Astrocyte (in vitro differentiated cells and primary cell): ENCODE measurements around the gene OBP2B.

Experiments used
- CTCF ChIP-seq: IDR thresholded peaks from 2 replicates; pipeline ENCODE4 v1.5.1; 2011; ENCODE audit warnings: low read depth, mild to moderate bottlenecking, inconsistent platforms, low read length, moderate library complexity; ENCODE audit not compliant: insufficient read depth
- EZH2 ChIP-seq: IDR thresholded peaks from 2 replicates; pipeline ENCODE4 v1.6.1; 2012; ENCODE audit warnings: mild to moderate bottlenecking, low read length, inconsistent platforms; ENCODE audit not compliant: insufficient read depth

- TF ChIP-seq CTCF (no peak), EZH2 (no peak)
Measured at GRCh38 chr9:133233681-133234432, 24.8 kb upstream of the OBP2B start.
